GM12878 (cell line): ENCODE data around the gene CSK. TPM values are rescaled to one million over a fixed set of nuclear protein-coding genes. Genes with fewer than 3 reads are reported as not detected.

Experiments used
- BMI1 ChIP-seq: fragments of 450-650 bp; IDR thresholded peaks from 2 replicates; pipeline ENCODE4 v1.6.1; 2016; ENCODE audit warnings: mild to moderate bottlenecking, moderate library complexity, borderline replicate concordance
- CHD2 ChIP-seq: IDR thresholded peaks from 2 replicates; pipeline ENCODE4 v1.6.1; 2011; ENCODE audit warnings: low read depth, low read length, improper control_type of control experiment, borderline replicate concordance
- CREB1 ChIP-seq: IDR thresholded peaks from 2 replicates; pipeline ENCODE4 v1.6.1; 2012; ENCODE audit warnings: low read depth, mild to moderate bottlenecking, inconsistent platforms
- CREM ChIP-seq: IDR thresholded peaks from 2 replicates; pipeline ENCODE4 v1.6.1; 2014; ENCODE audit warnings: antibody characterized with exemption, low read depth
- CUX1 ChIP-seq: IDR thresholded peaks from 2 replicates; pipeline ENCODE4 v1.6.1; 2012; ENCODE audit warnings: improper control_type of control experiment, low read depth, low read length; ENCODE audit not compliant: insufficient replicate concordance
- FOXM1 ChIP-seq: IDR thresholded peaks from 2 replicates; pipeline ENCODE4 v1.6.1; 2012; ENCODE audit warnings: low read depth, mild to moderate bottlenecking, inconsistent platforms, low read length, moderate library complexity
- MAX ChIP-seq: IDR thresholded peaks from 2 replicates; pipeline ENCODE4 v1.6.1; 2012; ENCODE audit warnings: low read depth, low read length, improper control_type of control experiment
- MEF2B ChIP-seq: fragments of 450-650 bp; IDR thresholded peaks from 2 replicates; pipeline ENCODE4 v1.6.1; 2018; ENCODE audit warnings: mild to moderate bottlenecking, moderate library complexity; ENCODE audit not compliant: partially characterized antibody, poor library complexity, severe bottlenecking
- MXI1 ChIP-seq: fragments of 150-350 bp; IDR thresholded peaks from 2 replicates; pipeline ENCODE4 v1.6.1; 2011; ENCODE audit warnings: low read depth, mild to moderate bottlenecking, inconsistent platforms, low read length, improper control_type of control experiment
- MYB ChIP-seq: fragments of 150-350 bp; IDR thresholded peaks from 2 replicates; pipeline ENCODE4 v1.6.1; 2014; ENCODE audit warnings: mild to moderate bottlenecking, low read depth, low read length, borderline replicate concordance
- NR2C2 ChIP-seq: IDR thresholded peaks from 2 replicates; pipeline ENCODE4 v1.6.1; 2011; ENCODE audit warnings: borderline replicate concordance, low read depth; ENCODE audit not compliant: control insufficient read depth, insufficient read length
- PAX8 ChIP-seq: fragments of 450-650 bp; IDR thresholded peaks from 2 replicates; pipeline ENCODE4 v1.6.1; 2017; ENCODE audit warnings: mild to moderate bottlenecking, moderate library complexity
- POU2F2 ChIP-seq: IDR thresholded peaks from 3 replicates; pipeline ENCODE4 v1.6.1; 2011; ENCODE audit warnings: low read depth, mild to moderate bottlenecking, low read length, borderline replicate concordance
- RB1 ChIP-seq: fragments of 450-650 bp; formaldehyde crosslinking; IDR thresholded peaks from 2 replicates; pipeline ENCODE4 v1.6.1; 2017; ENCODE audit warnings: mild to moderate bottlenecking, borderline replicate concordance
- SKIL ChIP-seq: fragments of 450-650 bp; IDR thresholded peaks from 2 replicates; pipeline ENCODE4 v1.6.1; 2017; ENCODE audit warnings: mild to moderate bottlenecking, low read depth, inconsistent platforms; ENCODE audit not compliant: poor library complexity, severe bottlenecking
- ZSCAN29 ChIP-seq: fragments of 450-650 bp; IDR thresholded peaks from 2 replicates; pipeline ENCODE4 v1.6.1; 2017; ENCODE audit warnings: mild to moderate bottlenecking, moderate library complexity
- polyA plus RNA-seq, 11 experiments: library from polyadenylated mRNA; depleted of rRNA in 4 of 11; unstranded in 6 of 11; stranded (reverse) in 5 of 11; fragments of >200 nt; fragmentation: Nextera tagmentation in 4 of 11; fragmentation: Illumina TruSeq in 1 of 11; extraction: Ambion mirVana in 4 of 11; extraction: Trizol in 1 of 11; gene quantifications; 1 replicate in 1 of 11; 2 replicates in 10 of 11; pipeline versions ENCODE4 v1.2.1 to v1.2.3, GENCODE V29; 2011 to 2016; ENCODE audit warnings: inconsistent platforms in 2 of 11, missing spikeins in 2 of 11, low read depth in 1 of 11
- total RNA-seq, 4 experiments: library from RNA; depleted of rRNA in 3 of 4; stranded (reverse); fragments of >200 nt in 3 of 4; fragmentation: Illumina TruSeq in 1 of 4; extraction: Trizol in 1 of 4; gene quantifications; 2 replicates each; pipeline versions ENCODE4 v1.2.1 to v1.2.3, GENCODE V29; 2013 to 2021
- TF ChIP-seq, protein P1 (sequence below): IDR thresholded peaks from 2 replicates; pipeline ENCODE4 v1.6.1; 2012; ENCODE audit warnings: low read depth, low read length, improper control_type of control experiment
- TF ChIP-seq, protein P2 (sequence below): IDR thresholded peaks from 2 replicates; pipeline ENCODE4 v1.6.1; 2011; ENCODE audit warnings: low read depth, mild to moderate bottlenecking, low read length, moderate library complexity, borderline replicate concordance; ENCODE audit errors: extremely low read depth

The CSK gene
- total and polyA plus RNA-seq, 10 of the 15 experiments (the other 5 are each of a cell fraction or from before 2014, with no cell fraction given) = 3.4 to 327 (median 75.8) TPM

DNA sequence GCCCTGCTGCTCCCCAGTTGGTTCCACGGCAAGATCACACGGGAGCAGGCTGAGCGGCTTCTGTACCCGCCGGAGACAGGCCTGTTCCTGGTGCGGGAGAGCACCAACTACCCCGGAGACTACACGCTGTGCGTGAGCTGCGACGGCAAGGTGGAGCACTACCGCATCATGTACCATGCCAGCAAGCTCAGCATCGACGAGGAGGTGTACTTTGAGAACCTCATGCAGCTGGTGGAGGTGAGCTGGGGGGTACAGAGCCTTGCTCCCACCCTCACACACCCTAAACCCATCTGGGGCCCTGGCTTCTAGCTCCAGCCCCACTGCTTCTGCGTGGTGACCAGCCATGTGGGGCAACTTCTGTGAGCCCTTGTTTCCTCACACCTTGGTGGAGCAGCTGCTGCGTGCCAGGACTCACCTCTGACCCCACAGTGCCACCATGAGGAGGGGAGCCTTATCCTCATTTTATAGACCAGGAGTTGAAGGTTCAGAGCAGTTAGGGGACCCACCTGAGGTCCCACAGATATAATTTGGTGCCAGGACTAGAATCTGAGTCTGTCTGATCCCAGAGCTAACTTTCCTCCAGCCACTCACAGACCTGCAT, 17.5 kb downstream of the CSK start (continued):
- TF ChIP-seq FOXM1 (no peak), PAX8 (no peak), CREB1 (no peak), MYB (no peak), CREM (no peak), MEF2B (no peak), BMI1 (no peak), MXI1 (0 out of 2 replicates have a peak, but pooled peaks have one; percentile 30), RB1 (no peak), ZSCAN29 (no peak), CHD2 (no peak), POU2F2 (no peak; the same call in 2 of the 3 replicates), SKIL (no peak), NR2C2 (peak; percentile 37), MAX (peak; percentile 48; the same call in 1 of the 2 replicates), CUX1 (no peak)
- TF ChIP-seq, protein P1, sequence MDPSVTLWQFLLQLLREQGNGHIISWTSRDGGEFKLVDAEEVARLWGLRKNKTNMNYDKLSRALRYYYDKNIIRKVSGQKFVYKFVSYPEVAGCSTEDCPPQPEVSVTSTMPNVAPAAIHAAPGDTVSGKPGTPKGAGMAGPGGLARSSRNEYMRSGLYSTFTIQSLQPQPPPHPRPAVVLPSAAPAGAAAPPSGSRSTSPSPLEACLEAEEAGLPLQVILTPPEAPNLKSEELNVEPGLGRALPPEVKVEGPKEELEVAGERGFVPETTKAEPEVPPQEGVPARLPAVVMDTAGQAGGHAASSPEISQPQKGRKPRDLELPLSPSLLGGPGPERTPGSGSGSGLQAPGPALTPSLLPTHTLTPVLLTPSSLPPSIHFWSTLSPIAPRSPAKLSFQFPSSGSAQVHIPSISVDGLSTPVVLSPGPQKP = no peak
- TF ChIP-seq, protein P2, sequence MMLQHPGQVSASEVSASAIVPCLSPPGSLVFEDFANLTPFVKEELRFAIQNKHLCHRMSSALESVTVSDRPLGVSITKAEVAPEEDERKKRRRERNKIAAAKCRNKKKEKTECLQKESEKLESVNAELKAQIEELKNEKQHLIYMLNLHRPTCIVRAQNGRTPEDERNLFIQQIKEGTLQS = no peak
